Suppressor macrophage (primary cell): ENCODE data around the gene RUNX1.
"Not testable (repeated sequence)": the region's sequence is repeated elsewhere in the genome, so short reads cannot be mapped to it uniquely, and the experiment has no call there.

Source experiments
- DNase-seq, 4 experiments: peaks; one replicate each; pipeline ENCODE4 v3.0.0-alpha.2; 2020 to 2022

The RUNX1 gene

GRCh38 chr21:35015435-35016024 is 33.6 kb downstream of the RUNX1 start:
- DNase-seq = peak in 2 of 4 experiments; percentile 19 to 41

GRCh38 chr21:35014302-35015041 is 34.6 kb downstream of the RUNX1 start:
- DNase-seq = peak in 1 of 4 experiments; percentile 10

GRCh38 chr21:35011681-35012080 is 37.4 kb downstream of the RUNX1 start:
- no peak for DNase-seq

GRCh38 chr21:35010447-35010846 is 38.7 kb downstream of the RUNX1 start:
- DNase-seq = no peak

GRCh38 chr21:35007348-35007747 is 41.8 kb downstream of the RUNX1 start:
- peak in 1 of 4 experiments; percentile 28 for DNase-seq

- DNase-seq = no peak
Observed at GRCh38 chr21:35006771-35007170, 42.3 kb downstream of the RUNX1 start.

GRCh38 chr21:35006248-35006647 is 42.9 kb downstream of the RUNX1 start:
- no peak for DNase-seq

- no peak for DNase-seq
Observed at GRCh38 chr21:35005560-35006224, 43.4 kb downstream of the RUNX1 start.

- DNase-seq = no peak
Observed at GRCh38 chr21:35005077-35005476, 44.0 kb downstream of the RUNX1 start.

- no peak for DNase-seq
Observed at GRCh38 chr21:35004314-35004713, 44.8 kb downstream of the RUNX1 start.

GRCh38 chr21:35002879-35003722 is 46.0 kb downstream of the RUNX1 start:
- DNase-seq = peak in 1 of 4 experiments; percentile 38

- DNase-seq = peak in 3 of 4 experiments; percentile 45 to 73 (median 64)
Observed at GRCh38 chr21:34999397-34999941, 49.6 kb downstream of the RUNX1 start.

GRCh38 chr21:34998176-34998575 is 50.9 kb downstream of the RUNX1 start:
- no peak for DNase-seq

GRCh38 chr21:34997294-34997693 is 51.8 kb downstream of the RUNX1 start:
- DNase-seq = peak in 3 of 4 experiments; percentile 33 to 39 (median 36)

GRCh38 chr21:34996304-34997101 is 52.6 kb downstream of the RUNX1 start:
- DNase-seq = peak; percentile 73 to 88 (median 85)

GRCh38 chr21:34995979-34996303 is 53.2 kb downstream of the RUNX1 start:
- no peak for DNase-seq

GRCh38 chr21:34994766-34995631 is 54.1 kb downstream of the RUNX1 start:
- peak; percentile 53 to 80 (median 74) for DNase-seq

- DNase-seq = not testable (repeated sequence)
Observed at GRCh38 chr21:34993521-34993921, 55.6 kb downstream of the RUNX1 start.

GRCh38 chr21:34992736-34993398 is 56.2 kb downstream of the RUNX1 start:
- DNase-seq = no peak

GRCh38 chr21:34992180-34992579 is 56.9 kb downstream of the RUNX1 start:
- DNase-seq = no peak
